Stimulated activated CD8-positive, alpha-beta memory T cell treated with anti-CD3 and anti-CD28 coated beads, Interleukin-2, amount 100 ng/mL, for 1 hour (primary cell): ENCODE results near the gene VRK2.
"Not testable (repeated sequence)": the region's sequence is repeated elsewhere in the genome, so short reads cannot be mapped to it uniquely, and the experiment has no call there.

Experiments used
- DNase-seq, 2 donors: peaks; one replicate each; pipeline ENCODE4 v3.0.0-alpha.2; 2020; ENCODE audit warnings: low read depth in 2 of 2

The VRK2 gene

DNA sequence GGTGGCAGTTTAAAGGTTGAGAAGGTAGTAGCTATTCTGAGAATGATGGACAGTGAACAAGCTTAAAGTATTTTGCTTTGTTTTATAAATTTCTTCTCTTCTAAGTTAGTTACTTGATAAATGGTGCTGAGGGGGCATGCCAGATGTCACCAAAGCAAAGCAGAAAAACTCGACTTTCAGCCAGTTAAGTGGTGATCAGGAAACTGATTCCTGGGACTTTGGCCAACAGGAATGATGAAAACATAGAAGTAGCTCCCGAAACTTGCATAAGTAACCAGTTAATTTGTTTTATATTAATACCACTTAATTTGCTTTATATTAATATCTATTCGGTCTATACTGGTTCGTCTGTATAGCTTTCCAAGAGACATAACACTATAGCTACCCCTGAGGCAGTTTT lies 111.9 kb downstream of the VRK2 start:
- DNase-seq = no peak

- no peak for DNase-seq
Measured at GRCh38 chr2:58163913-58164312, 117.3 kb downstream of the VRK2 start.

DNA sequence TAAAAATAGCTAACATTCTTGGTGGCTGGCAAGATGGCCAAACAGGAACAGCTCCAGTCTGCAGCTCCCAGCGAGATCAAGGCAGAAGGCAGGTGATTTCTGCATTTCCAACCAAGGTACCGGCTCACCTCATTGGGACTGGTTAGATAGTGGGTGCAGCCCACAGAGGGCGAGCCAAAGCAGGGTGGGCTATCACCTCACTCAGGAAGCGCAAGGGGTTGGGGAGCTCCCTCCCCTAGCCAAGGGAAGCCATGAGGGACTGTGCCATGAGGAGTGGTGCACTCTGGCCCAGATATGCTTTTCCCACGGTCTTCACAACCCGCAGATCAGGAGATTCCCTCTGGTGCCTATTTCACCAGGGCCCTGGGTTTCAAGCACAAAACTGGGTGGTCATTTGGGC lies 121.5 kb downstream of the VRK2 start:
- not testable (repeated sequence) for DNase-seq

GRCh38 chr2:58169845-58170244 lies 123.2 kb downstream of the VRK2 start:
- not testable (repeated sequence) for DNase-seq

DNA sequence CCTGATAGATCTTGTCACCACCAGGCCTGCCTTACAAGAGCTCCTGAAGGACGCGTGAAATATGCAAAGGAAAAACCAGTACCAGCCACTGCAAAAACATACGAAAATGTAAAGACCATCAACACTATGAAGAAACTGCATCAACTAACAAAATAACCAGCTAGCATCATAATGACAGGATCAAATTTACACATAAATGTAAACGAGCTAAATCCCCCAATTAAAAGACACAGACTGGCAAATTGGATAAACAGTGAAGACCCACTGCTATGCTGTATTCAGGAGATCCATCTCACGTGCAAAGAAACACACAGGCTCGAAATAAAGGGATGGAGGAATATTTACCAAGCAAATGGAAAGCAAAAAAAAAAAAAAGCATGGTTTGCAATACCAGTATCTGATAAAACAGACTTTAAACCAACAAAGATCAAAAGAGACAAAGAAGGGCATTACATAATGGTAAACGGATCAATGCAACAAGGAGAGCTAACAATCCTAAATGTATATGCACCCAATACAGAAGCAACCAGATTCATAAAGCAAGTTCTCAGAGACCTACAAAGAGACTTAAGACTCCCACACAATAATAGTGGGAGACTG lies 123.8 kb downstream of the VRK2 start:
- DNase-seq = not testable (repeated sequence)

DNA sequence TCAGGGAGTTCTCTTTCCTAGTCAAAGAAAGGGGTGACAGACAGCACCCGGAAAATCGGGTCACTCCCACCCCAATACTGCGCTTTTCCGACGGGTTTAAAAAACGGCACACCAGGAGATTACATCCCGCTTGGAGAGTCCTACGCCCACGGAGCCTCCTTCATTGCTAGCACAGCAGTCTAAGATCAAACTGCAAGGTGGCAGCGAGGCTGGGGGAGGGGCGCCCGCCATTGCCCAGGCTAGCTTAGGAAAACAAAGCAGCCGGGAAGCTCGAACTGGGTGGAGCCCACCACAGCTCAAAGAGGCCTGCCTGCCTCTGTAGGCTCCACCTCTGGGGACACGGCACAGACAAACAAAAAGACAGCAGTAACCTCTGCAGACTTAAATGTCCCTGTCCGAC lies 125.2 kb downstream of the VRK2 start:
- DNase-seq = not testable (repeated sequence)

DNA sequence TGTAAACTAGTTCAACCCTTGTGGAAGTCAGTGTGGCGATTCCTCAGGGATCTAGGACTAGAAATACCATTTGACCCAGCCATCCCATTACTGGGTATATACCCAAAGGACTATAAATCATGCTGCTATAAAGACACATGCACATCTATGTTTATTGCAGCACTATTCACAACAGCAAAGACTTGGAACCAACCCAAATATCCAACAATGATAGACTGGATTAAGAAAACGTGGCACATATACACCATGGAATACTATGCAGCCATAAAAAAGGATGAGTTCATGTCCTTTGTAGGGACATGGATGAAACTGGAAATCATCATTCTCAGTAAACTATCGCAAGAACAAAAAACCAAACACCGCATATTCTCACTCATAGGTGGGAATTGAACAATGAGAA lies 130.6 kb downstream of the VRK2 start:
- DNase-seq = not testable (repeated sequence)

GRCh38 chr2:58180175-58180574 lies 133.6 kb downstream of the VRK2 start:
- not testable (repeated sequence) for DNase-seq

DNA sequence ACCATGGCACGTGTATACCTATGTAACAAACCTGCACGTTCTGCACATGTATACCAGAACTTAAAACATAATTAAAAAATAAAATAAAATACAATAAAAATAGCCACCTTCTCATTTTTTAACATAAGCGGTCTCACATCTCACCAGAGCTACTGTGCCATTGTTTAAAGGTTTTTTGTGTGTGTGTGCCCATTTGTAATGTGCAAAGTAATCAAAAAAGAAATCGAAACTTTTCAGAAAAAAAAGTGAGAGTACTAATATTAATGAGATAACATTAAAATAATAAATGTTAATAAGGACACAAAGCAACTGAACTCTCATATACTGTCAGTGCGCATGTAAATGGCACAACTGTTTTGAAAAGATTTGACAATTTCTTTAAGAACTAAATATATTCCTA lies 134.0 kb downstream of the VRK2 start:
- DNase-seq = no peak

GRCh38 chr2:58182527-58182926 lies 135.9 kb downstream of the VRK2 start:
- no peak for DNase-seq

- no peak for DNase-seq
Measured at GRCh38 chr2:58186501-58186900, 139.9 kb downstream of the VRK2 start.

DNA sequence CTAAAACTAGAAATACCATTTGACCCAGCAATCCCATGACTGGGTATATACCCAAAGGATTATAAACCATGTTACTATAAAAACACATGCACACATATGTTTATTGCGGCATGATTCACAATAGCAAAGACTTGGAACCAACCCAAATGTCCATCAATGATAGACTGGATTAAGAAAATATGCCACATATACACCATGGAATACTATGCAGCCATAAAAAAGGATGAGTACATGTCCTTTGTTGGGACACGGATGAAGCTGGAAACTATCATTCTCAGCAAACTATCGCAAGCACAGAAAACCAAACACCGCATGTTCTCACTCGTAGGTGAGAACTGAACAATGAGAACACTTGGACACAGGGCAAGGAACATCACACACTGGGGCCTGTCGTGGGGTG lies 140.4 kb downstream of the VRK2 start:
- DNase-seq = not testable (repeated sequence)

DNA sequence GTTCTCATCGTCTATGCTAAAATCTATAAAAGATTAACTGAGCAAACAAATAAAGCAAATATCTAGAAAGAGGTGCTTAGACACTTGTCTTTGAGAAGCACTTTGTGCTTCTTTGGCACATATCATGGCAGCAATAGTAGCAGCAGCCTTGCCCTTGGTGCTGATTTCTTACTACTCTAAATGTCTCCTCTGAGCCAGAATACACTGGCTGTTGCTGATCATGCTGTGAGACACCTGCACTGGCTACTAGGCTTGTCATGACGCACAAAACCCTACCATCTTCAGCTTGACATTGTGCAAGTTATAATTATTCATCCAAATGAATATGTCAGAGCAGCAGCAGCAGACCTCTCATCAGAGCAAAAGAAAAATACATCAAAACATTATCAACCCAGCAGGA lies 147.9 kb downstream of the VRK2 start:
- DNase-seq = no peak

DNA sequence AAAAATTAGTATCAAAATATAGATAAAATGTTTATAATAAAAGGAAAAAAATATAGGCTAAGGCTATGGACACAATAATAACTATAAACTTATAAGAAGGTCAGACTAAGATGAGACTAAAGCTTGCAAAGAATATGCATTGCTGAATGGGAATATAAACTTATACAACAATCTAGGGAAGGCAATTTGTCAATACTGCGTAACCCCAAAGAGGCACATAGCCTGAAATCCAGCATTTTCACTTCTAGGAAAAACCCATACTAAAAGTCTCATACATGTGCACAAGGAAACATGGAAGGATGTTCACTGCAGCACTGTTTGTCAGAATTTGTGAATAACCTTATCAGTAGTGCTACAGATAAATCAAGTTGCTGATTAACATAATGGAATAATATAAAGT lies 149.1 kb downstream of the VRK2 start:
- DNase-seq = no peak

- DNase-seq = no peak
Measured at GRCh38 chr2:58197894-58198293, 151.3 kb downstream of the VRK2 start.

DNA sequence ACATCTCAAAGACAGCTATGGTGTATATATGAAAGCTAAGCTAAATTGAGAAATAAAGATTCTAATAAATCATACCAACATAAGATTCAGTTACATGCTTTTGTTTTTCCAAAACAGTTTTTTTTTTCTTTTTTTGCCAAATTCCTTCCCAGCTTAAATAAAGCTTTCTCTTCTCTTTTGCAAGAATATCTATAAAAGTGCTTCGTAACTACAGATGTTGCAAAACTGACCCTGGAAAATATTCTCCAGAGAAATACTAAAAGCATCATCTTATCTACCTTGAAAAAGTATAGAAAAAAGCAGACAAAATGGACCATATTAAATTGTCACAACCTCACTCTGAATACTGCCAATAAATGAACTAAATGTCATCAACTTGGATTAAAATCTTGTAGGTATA lies 155.8 kb downstream of the VRK2 start:
- no peak for DNase-seq

DNA sequence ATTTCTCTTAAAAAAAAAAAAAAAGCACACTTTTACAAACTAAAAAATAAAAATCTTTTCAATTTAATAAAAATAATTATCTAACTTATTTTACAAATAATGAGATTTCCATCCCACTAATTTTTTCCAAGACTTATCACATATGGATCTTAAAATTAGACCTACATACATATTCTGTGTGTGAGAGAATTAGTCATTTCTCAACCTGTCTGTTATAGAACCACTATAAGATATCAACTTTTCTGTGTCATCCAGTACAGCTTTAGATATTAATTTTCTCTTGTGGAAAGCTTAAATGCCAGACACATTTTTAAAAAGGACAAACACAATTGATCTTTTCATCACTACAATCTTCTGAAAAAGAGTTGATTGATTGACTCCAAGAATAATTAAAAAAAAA lies 156.4 kb downstream of the VRK2 start:
- DNase-seq = no peak

- DNase-seq = no peak
Measured at GRCh38 chr2:58204195-58204959, 157.8 kb downstream of the VRK2 start.

DNA sequence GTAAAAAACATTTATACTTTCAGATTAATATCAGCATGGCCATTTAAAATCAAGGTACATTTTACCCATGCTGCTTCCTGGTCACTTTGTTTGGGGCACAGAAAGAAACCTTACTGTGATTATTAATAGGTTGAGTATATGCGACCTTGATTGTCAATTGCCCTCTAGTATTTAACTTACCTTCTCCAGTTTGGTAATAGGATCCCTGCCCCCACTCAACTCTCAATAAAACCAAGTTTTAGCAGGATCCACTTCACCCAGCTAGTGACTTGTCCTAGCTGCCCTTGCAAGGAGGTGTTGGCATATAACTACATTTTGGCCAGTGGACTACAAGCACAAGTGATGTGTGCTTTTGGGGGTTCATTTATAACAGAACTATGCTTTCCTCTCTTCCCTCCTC lies 160.2 kb downstream of the VRK2 start:
- DNase-seq = no peak

- DNase-seq = no peak
Measured at GRCh38 chr2:58207189-58207588, 160.6 kb downstream of the VRK2 start.
